Esophagus squamous epithelium (tissue), 5 donors: ENCODE data around the gene GNPTAB. TPM values are rescaled to one million over a fixed set of nuclear protein-coding genes. Genes with fewer than 3 reads are reported as not detected.

Experiments used
- DNase-seq: peaks from one replicate; lab custom pipeline; 2025; lab: John Stamatoyannopoulos, UW
- H3K27ac ChIP-seq, 4 donors: fragments of 200-600 bp; sonication (generic); one replicate each; pipeline ENCODE4 v1.5.1; 2016 to 2019; ENCODE audit warnings: mild to moderate bottlenecking in 1 of 4
- H3K27me3 ChIP-seq, 4 donors: fragments of 200-600 bp; sonication (generic); 1 replicate in 3 of 4; 2 replicates in 1 of 4; pipeline versions ENCODE4 v1.5.1 to v1.6.0; 2017 to 2021; ENCODE audit warnings: antibody characterized with exemption in 1 of 4
- H3K36me3 ChIP-seq, 3 donors: fragments of 200-600 bp; sonication (generic); one replicate each; pipeline ENCODE4 v1.5.1; 2016 to 2019
- H3K4me1 ChIP-seq, 3 donors: fragments of 200-600 bp; sonication (generic); one replicate each; pipeline ENCODE4 v1.5.1; 2017 to 2019
- H3K4me3 ChIP-seq, 4 donors: fragments of 200-600 bp; sonication (generic); 1 replicate in 3 of 4; 2 replicates in 1 of 4; pipeline ENCODE4 v1.5.1; 2016 to 2019; ENCODE audit warnings: mild to moderate bottlenecking in 2 of 4, moderate library complexity in 1 of 4
- H3K9me3 ChIP-seq, 3 donors: fragments of 200-600 bp; sonication (generic); one replicate each; pipeline ENCODE4 v1.5.1; 2016 to 2019
- CTCF ChIP-seq, 6 experiments: fragments of 450-650 bp in 4 of 6; fragments of 200-600 bp in 2 of 6; sonication (generic) in 2 of 6; IDR thresholded peaks; one replicate each; pipeline ENCODE4 v1.5.1; 2016 to 2019; ENCODE audit warnings: antibody characterized with exemption in 6 of 6, mild to moderate bottlenecking in 4 of 6, moderate library complexity in 4 of 6
- POLR2A ChIP-seq, 4 donors: fragments of 450-650 bp; IDR thresholded peaks; one replicate each; pipeline ENCODE4 v1.6.1; 2017; ENCODE audit warnings: antibody characterized with exemption in 4 of 4, mild to moderate bottlenecking in 4 of 4, moderate library complexity in 3 of 4
- WGBS, 2 donors: methylation state at CpG; one replicate each; pipeline ENCODE4 v1.1.5; 2018; 5-methylcytosine and 5-hydroxymethylcytosine counted together
- intact Hi-C: fragments of 100-400 bp; cut with DNase I; formaldehyde crosslinking; loops from one replicate; pipeline ENCODE4 v1.15.0; 2022
- small RNA-seq, 4 donors: library from RNA; depleted of rRNA; stranded (forward); fragments of <200 nt; gene quantifications; one replicate each; pipeline ENCODE3, GENCODE V24; 2016
- total RNA-seq, 4 donors: library from RNA; depleted of rRNA; stranded (reverse); fragments of >200 nt; gene quantifications; one replicate each; pipeline ENCODE4 v1.1.0, GENCODE V29; 2016
- donor health status: DM: yes; HTN: yes; CAD: no.

The GNPTAB gene
- total RNA-seq, 4 donors from 2014 or later, result 20.8 to 26.3 (median 21.9) TPM

DNA sequence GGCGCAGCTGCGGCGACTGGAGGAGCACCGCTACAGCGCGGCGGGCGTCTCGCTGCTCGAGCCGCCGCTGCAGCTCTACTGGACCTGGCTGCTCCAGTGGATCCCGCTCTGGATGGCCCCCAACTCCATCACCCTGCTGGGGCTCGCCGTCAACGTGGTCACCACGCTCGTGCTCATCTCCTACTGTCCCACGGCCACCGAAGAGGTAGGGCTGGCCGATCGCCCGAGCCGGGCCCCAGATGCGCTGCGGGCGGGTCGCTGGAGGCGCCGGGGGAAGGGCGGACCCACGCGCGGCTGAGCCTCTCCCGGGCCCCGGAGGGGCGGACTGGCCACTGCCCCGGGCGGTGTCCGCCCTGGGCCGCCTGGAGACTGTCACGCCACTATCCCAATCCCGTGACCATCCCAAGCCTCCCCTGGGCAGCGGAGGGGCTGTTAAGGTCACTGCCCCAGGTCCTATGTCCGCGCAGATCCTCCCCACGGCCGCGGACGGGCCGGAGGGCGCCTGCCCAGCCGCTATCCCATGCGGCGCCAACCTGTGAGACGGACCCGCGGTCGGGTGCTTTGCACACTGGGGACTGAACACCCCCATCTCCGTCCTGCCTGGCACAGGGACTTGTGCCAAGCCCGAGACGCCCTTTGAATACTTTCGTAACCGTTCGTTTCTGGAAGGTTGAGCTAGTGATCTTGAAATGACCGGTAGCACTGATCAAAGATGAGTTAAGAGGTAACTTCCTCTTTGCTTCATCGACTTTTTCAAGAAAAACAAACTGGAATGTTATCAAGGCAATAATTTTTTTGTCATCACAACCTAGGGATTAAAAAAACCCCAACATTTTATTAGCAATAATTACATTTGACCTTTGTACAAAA, 132.6 kb downstream of the GNPTAB start:
- 0% methylated on average over 3 to 7 of the region's 67 CpGs for WGBS, 2 donors
- Histone ChIP-seq H3K27me3 (no peaks in the 10 kb centered on the region), H3K27ac (peak overlapping the region; percentile 87 to 95 (median 91)), H3K36me3 (no peaks in the 10 kb centered on the region), H3K4me3 (peak overlapping the region; percentile 58 to 82 (median 72)), H3K4me1 (peaks cover 8 to 73% (median 17%) of the 10 kb centered on the region in 3 donors), H3K9me3 (no peaks in the 10 kb centered on the region)
- no peak for DNase-seq
- intact Hi-C loops, result loop anchor here (5.0 kb wide), 1 partner anchor 291 kb away; the partner anchor contains the start of gene ARL1
- peak in 1 of 4 donors; percentile 18 for TF ChIP-seq POLR2A (IDR thresholded peaks at IDR 0.05)
- no peak for TF ChIP-seq CTCF (IDR thresholded peaks at IDR 0.05)

DNA sequence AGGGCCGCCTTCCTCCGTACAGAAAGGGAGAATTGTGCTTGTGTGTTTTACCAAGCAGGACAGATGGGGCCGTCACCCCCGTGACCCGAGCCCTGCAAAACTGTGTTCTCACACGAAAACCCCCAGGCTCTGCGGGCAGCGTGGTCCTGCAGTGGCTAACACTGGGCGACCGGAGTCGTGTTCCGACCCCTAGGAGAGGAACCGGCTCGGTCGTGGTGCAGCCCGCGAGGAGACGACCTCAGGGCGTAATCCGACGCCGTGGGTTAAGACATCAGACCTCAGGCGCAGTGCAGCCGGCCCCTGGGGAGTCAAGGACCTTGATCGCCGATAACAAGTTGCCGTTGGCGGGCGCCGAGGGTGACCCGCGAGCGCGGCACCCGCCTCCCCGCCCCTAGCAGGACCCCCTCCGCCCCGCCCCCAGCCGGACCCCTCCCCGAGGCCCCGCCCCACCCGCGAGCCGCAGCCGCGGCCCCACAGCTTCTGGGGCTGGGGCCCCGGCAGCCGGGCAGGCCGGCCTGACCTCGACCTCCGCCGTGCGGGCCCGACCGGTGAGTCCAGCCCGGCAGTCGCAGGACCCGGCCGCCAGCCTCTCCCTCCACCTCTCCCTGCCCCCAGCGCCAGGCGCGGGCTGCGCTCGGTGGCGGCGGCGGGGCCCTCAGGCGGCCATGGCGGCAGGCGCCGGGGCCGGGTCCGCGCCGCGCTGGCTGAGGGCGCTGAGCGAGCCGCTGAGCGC, 133.4 kb downstream of the GNPTAB start, which contains the start of gene CHPT1:
TSS of gene CHPT1 (plus strand) at position 444 of the 733 bp plus-strand sequence. CDS start at position 666, 222 bp downstream.
- TF ChIP-seq POLR2A (IDR thresholded peaks at IDR 0.05), result peak in 2 of 4 donors; percentile 48 to 51
- no peak for TF ChIP-seq CTCF (IDR thresholded peaks at IDR 0.05)
- 0% methylated on average over 2 to 22 of the region's 80 CpGs for WGBS, 2 donors
- H3K9me3 ChIP-seq, result no peaks in the 10 kb centered on the region
- peak within 1 kb of the TSS; percentile 87 to 95 (median 91) for H3K27ac ChIP-seq
- peak within 1 kb of the TSS; percentile 58 to 82 (median 72) for H3K4me3 ChIP-seq
- intact Hi-C loops, result loop anchor here (5.0 kb wide), 1 partner anchor 290 kb away; the partner anchor contains the start of gene ARL1
- H3K27me3 ChIP-seq, result no peaks in the 10 kb centered on the region
- no peak for DNase-seq
- peaks cover 8 to 65% (median 13%) of the 10 kb centered on the region in 3 donors for H3K4me1 ChIP-seq
- H3K36me3 ChIP-seq, result no peaks in the 10 kb centered on the region

- Histone ChIP-seq H3K4me1 (peaks cover 8 to 56% (median 13%) of the 10 kb centered on the region in 3 donors), H3K27me3 (no peaks in the 10 kb centered on the region), H3K27ac (peak overlapping the region; percentile 87 to 95 (median 91)), H3K9me3 (no peaks in the 10 kb centered on the region), H3K4me3 (peak overlapping the region; percentile 58 to 82 (median 72)), H3K36me3 (no peaks in the 10 kb centered on the region)
- DNase-seq, result no peak
- TF ChIP-seq CTCF (IDR thresholded peaks at IDR 0.05) (no peak), POLR2A (IDR thresholded peaks at IDR 0.05) (no peak)
- WGBS, 2 donors, result 20 to 23% methylated on average over 17 to 18 of the region's 18 CpGs
- intact Hi-C loops, result loop anchor here (5.0 kb wide), 1 partner anchor 289 kb away; the partner anchor contains the start of gene ARL1
Measured at GRCh38 chr12:101696251-101697196, 134.2 kb downstream of the GNPTAB start.

GRCh38 chr12:101695706-101696105, 135.1 kb downstream of the GNPTAB start:
- Histone ChIP-seq H3K27me3 (no peaks in the 10 kb centered on the region), H3K36me3 (no peaks in the 10 kb centered on the region), H3K9me3 (no peaks in the 10 kb centered on the region), H3K4me3 (no peak overlapping the region), H3K27ac (peak overlapping the region in 2 of 4 donors; percentile 88 to 94), H3K4me1 (peaks cover 8 to 48% (median 13%) of the 10 kb centered on the region in 3 donors)
- intact Hi-C loops, result loop anchor here (5.0 kb wide), 1 partner anchor 288 kb away; the partner anchor contains the start of gene ARL1
- 56 to 63% methylated on average over 1 of the region's 1 CpG for WGBS, 2 donors
- no peak for DNase-seq
- TF ChIP-seq POLR2A (IDR thresholded peaks at IDR 0.05) (no peak), CTCF (IDR thresholded peaks at IDR 0.05) (no peak)

Small RNAs within 50 kb of the gene (small RNA-seq; reads per million reads assigned to genes)
- gene RNA5SP368, result 0 reads per million in 4 donors
- 0 reads per million in 4 donors for gene RNA5SP369
- gene RNU6-101P, result 0 reads per million in 4 donors
- gene RNU6-1183P, result 0 reads per million in 4 donors
- gene RNU6-172P, result 0 reads per million in 4 donors
- 0 reads per million in 4 donors for gene RNY1P16

Other genes with a start within 250 kb of the GNPTAB start
- not detected for gene MYBPC1, start 236.0 kb downstream of the GNPTAB start, total RNA-seq
- gene CHPT1, start 133.3 kb downstream of the GNPTAB start, total RNA-seq, result 10 to 100 TPM; 12.7 to 53.6 (median 27.0) TPM
- gene SYCP3, start 91.5 kb downstream of the GNPTAB start, total RNA-seq, result under 1 TPM in 2 of 4 donors, not detected in 2; 0.38 to 0.53 TPM
- gene DRAM1, start 46.6 kb upstream of the GNPTAB start, total RNA-seq, result 10 to 100 TPM in 1 of 4 donors, 1 to 10 TPM in 3; 1.4 to 15.0 (median 6.0) TPM
- 10 to 100 TPM; 36.3 to 60.8 (median 51.1) TPM for gene WASHC3, start 231.0 kb upstream of the GNPTAB start, total RNA-seq